ENCODE measurements around the gene PHTF1.
"Not testable (repeated sequence)": the region's sequence is repeated elsewhere in the genome, so short reads cannot be mapped to it uniquely, and the experiment has no call there.

The PHTF1 gene

DNA sequence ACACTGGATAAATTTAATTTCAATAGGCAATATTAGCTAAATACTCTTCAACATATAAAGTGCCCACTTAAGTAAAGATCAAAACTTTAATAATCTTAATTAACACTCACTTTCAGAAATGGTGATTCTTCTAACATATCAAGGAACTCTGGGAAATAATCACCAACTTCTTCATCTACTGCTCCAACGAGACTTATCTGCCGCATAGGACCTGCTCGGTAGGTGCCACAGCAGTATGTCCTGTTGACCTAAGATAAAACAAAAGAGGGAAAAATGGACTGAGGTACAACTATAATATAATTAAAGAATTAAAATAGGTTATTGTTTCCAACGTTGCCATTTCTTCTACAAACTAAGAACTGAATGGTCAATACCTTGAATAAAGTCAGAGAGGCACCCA, 18.3 kb upstream of the PHTF1 start:
- no peak for DNase-seq

DNA sequence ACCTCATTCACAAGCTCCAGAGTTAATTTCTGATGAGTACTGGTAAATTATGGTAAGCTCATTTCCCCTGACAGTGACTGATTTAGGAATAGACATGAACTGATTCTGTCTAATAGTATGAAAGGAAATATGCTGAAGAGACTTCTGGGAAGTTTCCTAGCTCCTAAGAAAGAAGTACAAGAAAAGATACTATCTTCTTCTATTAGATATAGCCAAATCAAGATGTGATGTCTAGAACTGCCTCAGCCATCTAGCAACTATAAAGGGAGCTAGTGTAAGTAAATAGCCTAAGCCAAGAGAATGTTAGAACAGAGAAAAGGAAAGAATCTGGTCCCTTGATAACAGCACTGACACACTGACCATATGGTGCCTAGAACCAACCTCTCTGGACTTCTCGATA, 10.7 kb upstream of the PHTF1 start:
- peak in 1 of 2 experiments; percentile 14 for DNase-seq

DNA sequence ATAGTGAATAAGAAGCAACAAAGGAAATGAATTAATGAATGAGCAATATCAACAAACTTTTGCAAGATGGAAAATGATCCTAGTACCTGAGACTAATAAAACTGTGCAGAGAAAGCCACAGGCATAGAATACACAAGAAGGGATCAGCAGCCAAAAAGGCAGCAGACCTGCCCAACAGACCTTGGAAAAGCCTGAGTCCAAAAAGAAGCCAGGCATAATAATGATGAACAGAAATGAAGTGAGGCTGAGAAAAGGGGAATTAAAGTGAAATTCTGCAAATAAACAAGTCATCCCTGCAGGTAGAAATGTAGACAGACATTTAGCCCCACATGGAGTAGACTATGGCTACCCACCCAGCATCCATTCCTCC, 10.3 kb upstream of the PHTF1 start:
- DNase-seq = peak in 1 of 2 experiments; percentile 31

DNA sequence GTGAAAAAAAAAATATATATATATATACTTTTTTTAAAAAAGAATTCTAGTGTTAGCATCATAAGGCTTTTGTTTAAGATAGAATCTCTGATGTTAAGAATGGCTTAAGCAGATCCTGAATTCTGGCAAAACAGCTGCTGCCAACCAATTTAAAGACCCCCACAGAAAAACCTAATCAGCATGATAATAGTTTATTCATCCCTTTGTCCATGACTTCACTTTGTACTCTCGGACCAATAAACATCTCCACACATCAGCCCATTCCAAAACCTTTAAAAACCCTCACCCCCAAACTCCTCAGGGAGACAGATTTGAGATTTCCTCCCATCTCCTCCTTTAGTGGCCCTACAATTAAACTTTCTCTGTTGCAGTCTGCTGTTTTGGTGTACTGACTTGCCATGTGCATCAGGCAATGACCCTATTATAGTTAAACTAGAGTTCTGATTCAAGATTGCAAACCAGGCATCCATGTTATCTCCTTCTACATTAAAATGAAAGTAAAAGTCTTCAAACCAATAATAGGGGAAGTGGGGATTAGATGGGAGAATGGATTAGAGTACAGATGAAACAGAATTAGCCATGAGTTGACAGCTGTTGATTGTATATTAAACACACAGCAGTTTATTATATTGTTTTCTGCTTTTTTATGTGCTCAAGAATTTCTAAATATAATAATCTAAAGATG, 9.8 kb upstream of the PHTF1 start:
- no peak for DNase-seq

DNA sequence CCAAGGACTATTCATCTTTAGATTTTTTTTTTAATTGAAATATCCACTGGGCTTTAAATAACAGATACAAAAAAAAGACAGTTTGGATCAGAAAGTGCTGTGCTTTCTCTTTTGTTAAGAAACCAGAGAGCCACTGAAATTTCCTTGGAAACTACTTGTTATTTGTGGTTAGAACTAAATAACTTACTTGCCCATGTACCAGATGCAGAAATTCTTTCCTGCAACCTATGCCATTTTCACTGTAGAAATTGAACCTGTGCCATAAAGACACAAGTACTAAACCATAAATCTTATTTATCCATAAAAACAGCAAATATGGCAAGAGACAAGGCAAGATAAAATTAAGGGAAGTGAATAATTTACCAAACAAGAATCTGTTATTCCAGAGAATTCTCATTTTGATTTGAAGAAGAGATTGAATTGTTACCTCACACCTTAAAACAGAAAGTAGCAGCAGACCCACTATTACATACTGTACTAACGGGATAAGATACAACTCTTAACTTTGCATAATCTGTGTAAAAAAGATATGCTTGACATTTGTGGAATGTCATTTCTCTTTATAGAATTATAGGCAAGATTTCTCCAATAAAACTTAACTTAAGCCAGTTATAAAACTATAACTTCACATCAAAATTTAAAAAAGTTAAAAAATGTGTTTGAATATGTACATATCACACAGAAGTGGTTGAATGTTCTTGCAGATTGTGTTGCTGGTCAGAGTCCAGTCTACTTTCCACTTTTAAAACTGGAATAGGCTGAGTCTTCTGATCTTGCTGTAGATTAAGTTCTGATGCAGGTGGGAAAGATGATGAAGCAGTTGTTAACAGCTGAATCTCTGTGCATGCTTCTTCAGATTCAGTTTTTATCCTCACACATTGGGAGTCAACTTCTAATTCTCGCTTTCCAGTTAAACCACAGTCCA, 6.3 kb upstream of the PHTF1 start:
- no peak for DNase-seq

DNA sequence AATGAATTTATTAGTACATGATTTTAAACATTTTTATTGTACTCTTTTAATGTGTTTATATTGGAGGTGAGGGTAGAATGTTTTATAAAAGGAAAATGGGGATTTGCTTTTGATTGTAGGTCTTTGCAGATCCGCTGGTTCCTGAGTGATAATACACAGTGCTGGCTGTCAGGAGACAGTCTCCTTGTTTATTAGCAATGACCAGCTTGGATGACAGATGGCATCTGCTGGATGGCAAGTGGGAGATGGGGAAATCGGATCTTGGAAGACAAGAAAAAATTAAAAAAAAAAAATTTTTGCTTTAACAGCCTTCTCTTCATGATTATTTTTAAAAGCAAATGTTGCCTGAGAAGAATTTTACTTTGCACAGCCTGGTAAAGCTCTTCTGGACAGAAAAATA, 4.4 kb upstream of the PHTF1 start:
- DNase-seq = peak; percentile 74 to 89

DNA sequence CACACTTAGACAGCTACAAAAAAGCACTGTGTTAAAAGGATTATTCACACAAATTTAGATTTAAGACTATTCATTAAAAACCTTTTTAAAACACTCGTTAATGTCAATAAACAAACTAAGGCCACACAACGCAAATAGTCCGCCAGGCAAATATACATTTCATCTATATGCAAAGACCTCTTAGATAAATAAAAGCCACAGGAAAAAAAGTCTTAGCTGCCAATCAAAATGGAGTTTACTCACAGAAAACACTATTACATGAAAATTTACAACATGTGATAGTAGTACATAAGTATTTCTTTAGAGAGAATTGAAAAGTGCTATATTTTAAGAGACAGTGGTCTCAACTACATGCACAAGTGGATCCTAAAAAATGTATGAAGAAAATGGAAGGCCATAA, 2.7 kb upstream of the PHTF1 start:
- no peak for DNase-seq

DNA sequence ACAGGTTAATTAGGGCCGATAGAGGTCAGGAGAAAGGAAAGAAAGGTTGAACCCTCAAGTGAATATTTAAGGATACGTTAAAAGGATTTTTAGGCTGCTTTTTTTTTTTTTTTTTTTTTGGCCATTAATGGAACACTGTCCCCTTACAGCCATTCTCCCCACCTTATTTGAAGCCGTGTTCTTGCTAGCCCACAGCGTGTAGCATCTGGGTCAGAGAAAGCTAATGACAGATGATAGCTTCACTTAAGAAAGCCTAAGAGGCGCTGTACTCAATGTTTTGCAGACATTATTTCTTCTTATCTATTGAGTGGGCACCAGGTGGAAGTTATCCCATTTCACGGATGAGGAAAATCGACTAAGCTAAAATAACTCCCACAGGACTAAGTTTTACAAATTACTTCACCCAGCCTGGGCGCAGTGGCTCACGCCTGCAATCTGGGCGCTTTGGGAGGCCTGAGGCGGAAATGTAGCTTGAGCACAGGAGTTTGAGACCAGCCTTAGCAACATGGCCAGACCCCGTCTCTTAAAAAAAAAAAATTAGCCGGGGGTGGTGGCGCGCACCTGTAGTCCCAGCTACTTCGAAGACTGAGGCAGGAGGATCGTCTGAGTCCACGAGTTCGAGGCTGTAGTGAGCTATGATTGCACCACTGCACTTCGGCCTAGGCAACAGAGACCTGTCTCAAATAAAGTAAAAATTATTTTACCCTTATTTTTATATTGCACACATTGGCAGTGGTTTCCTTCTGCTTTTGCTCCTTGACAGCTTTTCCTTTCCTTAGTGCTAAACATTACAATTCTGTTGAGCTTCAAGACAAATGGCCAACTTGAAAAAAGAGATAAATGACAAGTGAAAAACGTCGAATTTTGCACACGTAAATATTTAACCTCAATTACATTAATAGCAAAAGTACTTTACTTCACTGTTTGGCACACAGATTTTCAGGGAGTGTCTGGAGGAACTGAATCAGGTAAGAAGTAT, 1.1 kb upstream of the PHTF1 start:
- no peak for DNase-seq

DNA sequence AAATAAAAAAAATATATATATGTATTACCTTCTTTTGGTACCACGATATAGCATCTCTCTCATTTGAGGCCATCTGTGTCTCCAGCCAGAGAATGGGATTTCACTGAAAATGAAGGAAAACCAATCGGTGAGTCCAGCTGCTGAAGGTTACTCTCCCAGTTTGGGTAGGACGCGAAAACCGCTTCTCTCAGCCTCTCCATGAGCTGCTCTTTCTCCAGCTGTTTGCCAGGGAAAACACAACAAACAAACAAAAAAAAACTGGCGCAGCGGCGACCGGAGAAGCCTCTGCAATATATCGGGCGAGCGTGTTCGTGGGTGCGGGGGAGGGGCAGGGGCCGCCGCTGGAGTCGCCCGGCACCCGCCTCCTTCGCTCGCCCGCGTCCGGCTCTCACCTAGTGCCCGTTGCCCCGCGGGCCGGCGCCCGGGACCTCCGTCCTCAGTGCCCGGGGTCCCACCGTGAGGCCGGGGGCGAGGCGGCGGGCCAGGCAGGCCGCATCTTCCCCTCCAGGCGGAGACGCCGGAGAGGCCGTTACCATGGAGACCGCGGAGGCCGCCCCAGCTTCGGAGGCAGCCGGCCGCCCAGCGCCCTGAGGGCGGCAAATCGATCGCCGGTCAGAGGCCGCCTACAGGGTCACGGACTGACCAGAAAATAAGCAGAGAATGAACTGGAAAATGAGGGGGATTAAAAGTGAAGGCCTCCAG, 504 bp downstream of the PHTF1 start:
- DNase-seq = no peak

DNA sequence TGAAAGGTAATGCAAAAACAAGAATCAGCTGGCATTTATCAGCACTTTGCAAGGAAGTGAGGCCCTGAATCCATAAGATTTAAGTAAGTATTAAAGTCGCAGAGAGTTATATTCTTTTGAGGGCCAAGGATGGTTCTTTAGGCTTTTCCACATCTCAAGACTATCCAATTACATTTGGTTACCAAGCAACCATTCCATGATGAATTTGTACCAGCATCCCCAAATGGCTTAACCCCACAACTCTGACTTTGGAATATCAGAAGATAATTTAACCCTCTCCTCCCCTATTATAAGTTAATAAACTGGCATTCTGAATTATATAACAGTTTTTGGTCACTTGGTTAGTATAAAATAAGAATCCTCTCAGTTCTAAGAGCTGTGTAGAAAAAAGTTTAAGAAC, 2.8 kb downstream of the PHTF1 start:
- DNase-seq = no peak

DNA sequence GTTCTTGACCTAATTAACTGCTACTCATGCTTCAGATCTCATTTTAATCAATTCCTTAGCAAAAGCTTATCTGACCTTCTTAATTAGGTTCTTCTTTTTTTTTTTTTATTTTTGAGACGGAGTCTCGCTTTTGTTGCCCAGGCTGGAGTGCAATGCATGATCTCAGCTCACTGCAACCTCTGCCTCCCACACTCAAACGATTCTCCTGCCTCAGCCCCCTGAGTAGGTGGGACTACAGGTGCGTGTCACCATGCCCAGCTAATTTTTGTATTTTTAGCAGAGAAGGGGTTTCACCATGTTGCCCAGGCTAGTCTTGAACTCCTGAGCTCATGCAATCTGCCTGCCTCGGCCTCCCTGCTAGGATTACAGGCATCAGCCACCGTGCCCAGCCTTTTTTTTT, 6.0 kb downstream of the PHTF1 start:
- DNase-seq = not testable (repeated sequence)

DNA sequence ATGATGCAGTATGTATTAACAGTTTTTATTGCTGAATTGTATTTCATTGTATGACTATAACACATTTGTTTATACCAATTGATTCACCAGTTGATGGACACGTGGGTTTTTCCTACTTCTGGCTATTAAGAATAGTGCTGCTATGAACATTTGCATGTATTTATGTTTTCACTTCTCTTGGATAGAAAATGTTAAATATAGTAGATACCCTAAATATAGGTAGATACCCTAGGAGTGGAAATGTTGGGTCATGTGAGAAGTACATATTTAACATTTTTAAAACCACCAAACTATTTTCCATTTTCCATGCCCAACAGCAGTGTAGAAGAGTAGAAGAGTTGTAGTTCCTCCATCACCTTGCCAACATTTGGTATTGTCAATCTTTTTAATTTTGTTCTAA, 7.8 kb downstream of the PHTF1 start:
- DNase-seq = no peak

DNA sequence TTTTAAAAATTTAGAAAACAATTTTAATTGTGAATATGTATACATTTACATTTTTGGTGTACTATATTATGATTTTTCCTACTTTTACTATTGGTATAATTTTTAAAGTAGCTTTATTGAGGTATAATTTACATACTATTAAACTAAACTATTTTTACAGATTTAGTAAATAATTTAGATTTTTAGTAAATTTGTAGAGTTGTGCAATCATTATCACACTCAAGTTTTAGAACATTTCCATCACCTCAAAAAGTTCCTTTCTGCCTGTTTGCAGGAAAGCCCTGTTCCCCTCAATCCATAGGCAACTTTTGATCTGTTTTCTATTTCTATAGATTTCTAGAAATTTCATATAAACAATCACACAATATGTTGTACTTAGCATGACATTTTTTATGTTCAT, 8.2 kb downstream of the PHTF1 start:
- no peak for DNase-seq

DNA sequence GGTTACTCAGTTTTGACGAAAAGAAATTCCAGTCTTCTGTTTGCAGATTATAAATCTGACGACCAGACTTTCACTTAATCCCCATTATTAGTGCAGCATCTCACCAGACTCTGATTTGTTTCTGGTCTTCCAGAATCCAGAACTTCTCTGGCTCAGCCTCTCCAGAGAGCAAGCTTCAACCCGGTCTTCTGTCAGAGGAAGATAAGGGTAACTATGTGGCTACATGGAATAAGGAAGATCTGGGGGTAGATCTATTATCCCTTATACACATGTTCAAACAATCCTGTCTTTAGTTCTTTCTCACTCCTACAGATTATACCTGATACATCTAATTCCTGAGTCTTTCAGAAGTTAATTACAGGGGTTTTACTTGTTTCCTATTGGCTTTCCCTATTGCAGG, 9.9 kb downstream of the PHTF1 start:
- no peak for DNase-seq

DNA sequence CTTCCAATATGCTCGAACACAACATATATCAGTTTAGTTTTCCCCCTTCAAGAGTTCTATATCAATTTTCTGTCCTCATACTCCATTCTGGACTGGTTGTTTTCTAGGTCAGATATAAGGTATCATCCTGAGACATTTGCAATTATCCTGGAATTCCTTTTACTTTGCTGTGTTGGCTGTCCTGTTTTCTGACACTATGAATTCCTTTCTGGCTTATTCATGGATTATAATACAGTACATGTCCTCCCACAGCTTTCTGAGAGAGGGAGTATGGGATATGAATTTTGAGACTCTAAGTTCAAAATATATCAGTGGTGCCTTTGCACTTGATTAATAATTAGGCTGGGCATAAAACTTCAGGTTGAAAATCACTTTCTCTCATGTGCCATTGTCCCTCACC, 11.9 kb downstream of the PHTF1 start:
- DNase-seq = no peak

DNA sequence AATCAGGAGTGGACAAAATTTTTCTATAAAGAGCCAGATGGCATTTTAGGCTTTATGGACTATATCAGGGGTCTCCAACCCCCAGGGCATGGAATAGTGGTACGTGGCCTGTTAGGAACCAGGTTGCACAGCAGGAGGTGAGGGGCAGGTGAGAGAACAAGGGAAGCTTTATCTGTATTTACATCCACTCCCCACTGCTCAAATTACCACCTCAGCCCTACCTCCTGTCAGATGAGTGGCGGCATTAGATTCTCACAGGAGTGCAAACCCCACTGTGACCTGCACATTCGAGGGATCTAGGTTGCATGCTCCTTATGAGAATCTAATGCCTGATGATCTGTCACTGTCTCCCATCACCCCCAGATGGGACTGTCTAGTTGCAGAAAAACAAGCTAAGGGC, 13.9 kb downstream of the PHTF1 start:
- no peak for DNase-seq

DNA sequence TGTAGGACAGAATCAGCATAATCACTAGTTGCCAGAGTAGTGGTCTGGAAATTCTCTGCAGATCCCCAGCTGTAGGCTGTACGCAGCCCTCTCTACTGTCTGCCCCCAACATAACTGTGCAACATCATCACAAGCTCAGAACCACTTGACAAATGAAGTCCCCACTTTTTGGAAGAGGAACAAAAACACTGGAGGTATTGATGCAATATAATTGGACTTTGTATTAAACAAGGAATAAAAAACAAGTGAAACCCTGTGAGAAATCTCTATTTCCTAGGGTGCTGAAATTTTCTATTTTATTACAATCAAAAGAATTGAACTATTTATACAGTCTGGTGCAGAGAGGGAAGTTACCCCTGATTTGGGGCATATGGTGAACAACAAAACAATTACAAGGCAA, 15.2 kb downstream of the PHTF1 start:
- DNase-seq = no peak

DNA sequence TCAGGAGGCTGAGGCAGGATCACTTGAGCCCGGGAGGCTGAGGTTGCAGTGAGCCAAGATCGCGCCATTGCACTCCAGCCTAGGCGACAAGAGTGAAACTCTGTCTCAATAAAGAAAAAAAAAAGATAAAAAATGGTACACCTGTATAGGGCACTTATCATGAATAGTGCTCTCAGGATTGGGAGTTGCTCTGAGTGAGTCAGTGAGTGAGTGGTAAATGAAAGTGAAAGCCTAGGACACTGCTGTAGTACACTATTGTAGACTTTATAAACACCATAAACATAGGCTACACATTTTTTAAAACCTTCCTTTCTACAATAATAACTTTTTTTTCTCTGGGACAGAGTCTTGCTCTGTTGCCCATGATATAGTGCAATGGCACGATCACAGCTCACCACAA, 16.8 kb downstream of the PHTF1 start:
- DNase-seq = no peak

DNA sequence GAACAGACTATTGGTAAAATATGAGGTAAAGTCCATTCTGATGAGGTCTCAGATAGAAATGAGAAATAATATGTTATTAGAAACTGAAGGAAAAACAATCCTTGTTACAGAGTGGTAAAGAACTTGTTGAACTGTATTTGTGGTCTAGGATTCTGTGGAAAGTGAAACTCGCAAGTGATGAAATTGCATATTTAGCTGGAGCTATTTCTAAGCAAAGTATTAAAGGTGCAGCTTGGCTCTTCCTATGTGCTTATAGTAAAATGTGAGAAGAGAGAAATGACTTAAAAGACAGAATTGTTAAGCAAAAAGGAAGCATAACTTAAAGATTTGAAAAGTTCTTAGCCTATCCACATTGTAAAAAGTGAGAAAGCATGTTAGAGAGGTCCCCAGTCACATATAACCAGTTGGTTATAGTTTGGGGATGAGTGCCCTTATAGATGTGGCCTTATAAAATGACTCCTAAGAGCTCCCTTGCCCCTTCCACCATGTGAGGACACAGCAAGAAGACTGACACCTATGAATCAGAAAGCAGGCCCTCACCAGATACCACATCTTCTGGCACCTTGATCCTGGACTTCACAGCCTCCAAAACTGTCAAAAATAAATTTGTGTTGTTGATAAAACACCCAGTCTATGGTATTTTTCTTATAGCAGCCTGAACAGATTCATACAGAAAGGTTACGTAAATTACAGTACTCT, 24.8 kb downstream of the PHTF1 start:
- DNase-seq = no peak

DNA sequence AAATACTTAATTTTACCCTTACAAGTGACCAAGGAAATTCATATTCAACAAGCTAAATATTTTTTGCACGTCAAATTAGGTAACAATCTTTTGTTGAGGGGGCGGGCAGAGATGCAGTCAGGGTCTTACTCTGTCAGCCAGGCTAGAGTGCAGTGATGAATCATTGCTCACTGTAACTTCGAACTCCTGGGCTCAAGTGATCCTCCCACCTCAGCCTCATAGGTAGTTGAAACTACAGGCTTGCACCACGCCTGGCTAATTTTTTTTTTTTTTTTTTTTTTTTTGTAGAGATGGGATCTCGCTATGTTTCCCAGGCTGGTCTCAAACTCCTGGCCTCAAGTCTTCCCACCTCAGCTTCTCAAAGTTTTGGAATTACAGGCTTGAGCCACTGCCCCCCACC, 26.5 kb downstream of the PHTF1 start:
- no peak for DNase-seq

DNA sequence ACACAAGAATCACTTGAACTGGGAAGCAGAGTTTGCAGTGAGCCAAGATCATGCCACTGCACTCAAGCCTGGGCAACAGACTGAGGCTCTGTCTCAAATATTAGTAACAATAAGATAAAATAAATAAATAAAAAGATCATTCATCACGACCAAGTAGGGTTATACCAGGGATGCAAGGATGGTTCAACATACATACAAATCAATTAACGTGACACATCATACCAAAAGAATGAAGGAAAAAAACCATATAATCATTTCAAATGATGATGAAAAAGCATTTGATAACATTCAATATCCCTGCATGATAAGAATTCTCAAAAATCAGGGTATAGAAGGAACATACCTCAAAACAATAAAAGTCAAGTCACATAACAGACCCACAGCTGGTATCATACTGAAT, 38.3 kb downstream of the PHTF1 start:
- no peak for DNase-seq

DNA sequence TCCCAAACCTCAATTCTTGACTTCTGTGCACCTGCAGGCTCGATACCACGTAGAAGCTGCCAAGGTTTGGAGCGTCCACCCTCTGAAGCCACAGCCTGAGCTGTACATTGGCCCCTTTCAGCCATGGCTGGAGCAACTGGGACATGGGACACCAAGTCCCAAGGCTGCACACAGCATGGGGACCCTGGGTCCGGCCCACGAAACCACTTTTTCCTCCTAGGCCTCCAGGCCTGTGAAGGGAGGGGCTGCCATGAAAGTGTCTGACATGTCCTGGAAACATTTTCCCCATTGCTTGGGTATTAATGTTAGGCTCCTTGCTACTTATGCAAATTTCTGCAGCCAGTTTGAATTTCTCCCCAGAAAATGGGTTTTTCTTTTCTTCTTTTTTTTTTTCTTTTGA, 40.7 kb downstream of the PHTF1 start:
- not testable (repeated sequence) for DNase-seq
